Ishikawa (cell line): ENCODE results near the gene CABP1.

ENCODE experiments used
- CEBPB ChIP-seq: IDR thresholded peaks from 2 replicates; pipeline ENCODE4 v1.6.1; 2012
- CREB1 ChIP-seq: IDR thresholded peaks from 2 replicates; pipeline ENCODE4 v1.6.1; 2012; ENCODE audit warnings: low read depth
- EGR1 ChIP-seq: IDR thresholded peaks from 2 replicates; pipeline ENCODE4 v1.6.1; 2012
- EP300 ChIP-seq: IDR thresholded peaks from 2 replicates; pipeline ENCODE4 v1.6.1; 2012; ENCODE audit warnings: borderline replicate concordance
- FOXM1 ChIP-seq: IDR thresholded peaks from 2 replicates; pipeline ENCODE4 v1.6.1; 2012; ENCODE audit warnings: low read depth, borderline replicate concordance
- MAX ChIP-seq: IDR thresholded peaks from 2 replicates; pipeline ENCODE4 v1.6.1; 2012
- NFIC ChIP-seq: IDR thresholded peaks from 2 replicates; pipeline ENCODE4 v1.6.1; 2012
- RAD21 ChIP-seq: IDR thresholded peaks from 2 replicates; pipeline ENCODE4 v1.6.1; 2012; ENCODE audit warnings: low read depth
- REST ChIP-seq: IDR thresholded peaks from 2 replicates; pipeline ENCODE4 v1.6.1; 2012; ENCODE audit warnings: low read depth, mild to moderate bottlenecking
- TAF1 ChIP-seq: IDR thresholded peaks from 2 replicates; pipeline ENCODE4 v1.6.1; 2012; ENCODE audit warnings: low read depth, mild to moderate bottlenecking
- TCF12 ChIP-seq: IDR thresholded peaks from 2 replicates; pipeline ENCODE4 v1.6.1; 2012; ENCODE audit warnings: low read depth
- TEAD4 ChIP-seq: IDR thresholded peaks from 2 replicates; pipeline ENCODE4 v1.6.1; 2012
- USF1 ChIP-seq: IDR thresholded peaks from 2 replicates; pipeline ENCODE4 v1.6.1; 2012
- YY1 ChIP-seq: IDR thresholded peaks from 2 replicates; pipeline ENCODE4 v1.6.1; 2012; ENCODE audit warnings: low read depth
- ZBTB7A ChIP-seq: IDR thresholded peaks from 2 replicates; pipeline ENCODE4 v1.6.1; 2012; ENCODE audit warnings: low read depth

The CABP1 gene

GRCh38 chr12:120693848-120694247 is 53.4 kb downstream of the CABP1 start:
- TF ChIP-seq NFIC = no peak

- TF ChIP-seq ZBTB7A = no peak
- no peak for TF ChIP-seq MAX
- no peak for TF ChIP-seq REST
- no peak for TF ChIP-seq YY1
- no peak for TF ChIP-seq CEBPB
- TF ChIP-seq USF1 = no peak
- no peak for TF ChIP-seq TCF12
- TF ChIP-seq EP300 = no peak
Measured at GRCh38 chr12:120696626-120697025, 56.2 kb downstream of the CABP1 start.

- no peak for TF ChIP-seq EP300
Measured at GRCh38 chr12:120697344-120697743, 56.9 kb downstream of the CABP1 start.

GRCh38 chr12:120698665-120699064 is 58.2 kb downstream of the CABP1 start:
- TF ChIP-seq NFIC (no peak), ZBTB7A (no peak), RAD21 (no peak), EP300 (no peak), YY1 (no peak)

GRCh38 chr12:120699553-120699952 is 59.1 kb downstream of the CABP1 start:
- TF ChIP-seq NFIC (no peak), CREB1 (no peak), CEBPB (no peak)

- no peak for TF ChIP-seq CEBPB
- no peak for TF ChIP-seq TAF1
- no peak for TF ChIP-seq TEAD4
- TF ChIP-seq CREB1 = no peak
- no peak for TF ChIP-seq EP300
Measured at GRCh38 chr12:120700886-120701285, 60.5 kb downstream of the CABP1 start.

- TF ChIP-seq TAF1 (no peak), TCF12 (no peak), ZBTB7A (no peak), USF1 (no peak), FOXM1 (no peak), CREB1 (no peak), CEBPB (no peak), EP300 (no peak), EGR1 (no peak)
Measured at GRCh38 chr12:120702637-120703036, 62.2 kb downstream of the CABP1 start.

- TF ChIP-seq CREB1 = no peak
- TF ChIP-seq TCF12 = no peak
- no peak for TF ChIP-seq YY1
- TF ChIP-seq EGR1 = no peak
- no peak for TF ChIP-seq ZBTB7A
- no peak for TF ChIP-seq EP300
- no peak for TF ChIP-seq NFIC
- no peak for TF ChIP-seq TEAD4
- no peak for TF ChIP-seq FOXM1
- TF ChIP-seq USF1 = no peak
- no peak for TF ChIP-seq CEBPB
- TF ChIP-seq TAF1 = no peak
Measured at GRCh38 chr12:120703311-120703942, 63.0 kb downstream of the CABP1 start.

GRCh38 chr12:120705618-120706017 is 65.2 kb downstream of the CABP1 start:
- TF ChIP-seq CREB1 (no peak), EP300 (no peak), RAD21 (no peak), FOXM1 (no peak), EGR1 (no peak), USF1 (no peak), YY1 (no peak), REST (no peak), TAF1 (no peak), CEBPB (no peak), MAX (no peak), TCF12 (no peak), TEAD4 (no peak), ZBTB7A (no peak), NFIC (no peak)
